GM23248 (cell line): ENCODE data around the gene C2orf42.

Experiments
- EZH2 ChIP-seq: fragments of 200-600 bp; sonication (generic); IDR thresholded peaks from 2 replicates; pipeline ENCODE4 v1.6.1; 2018; ENCODE audit warnings: antibody characterized with exemption, mild to moderate bottlenecking; ENCODE audit not compliant: insufficient read depth, poor library complexity, severe bottlenecking
- EZH2phosphoT487 ChIP-seq: fragments of 200-600 bp; sonication (generic); IDR thresholded peaks from 2 replicates; pipeline ENCODE4 v1.6.1; 2018; ENCODE audit warnings: antibody characterized with exemption, moderate library complexity, mild to moderate bottlenecking, low read depth; ENCODE audit not compliant: insufficient read depth

DNA sequence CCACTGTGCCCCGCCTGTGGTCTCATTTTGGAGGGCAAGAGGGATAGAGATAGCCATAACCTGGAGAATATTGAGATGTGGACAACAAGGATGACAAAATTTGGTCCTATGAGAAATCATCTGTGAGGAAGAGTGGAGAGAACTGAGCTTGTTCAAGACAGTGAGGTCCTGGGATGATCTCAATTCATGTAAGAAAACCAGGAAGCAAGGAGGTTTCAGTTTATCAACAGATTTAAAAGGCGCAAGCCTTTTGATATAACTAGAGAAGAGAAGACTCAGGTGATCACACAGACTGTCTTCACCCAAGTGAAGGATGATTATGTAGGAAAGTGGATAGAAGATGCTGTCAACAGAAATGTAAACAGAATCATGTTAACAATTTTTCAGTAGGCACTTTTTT is 64.4 kb downstream of the C2orf42 start:
- no peak for TF ChIP-seq EZH2
- TF ChIP-seq EZH2phosphoT487: no peak
